TTC549 (cell line): ENCODE measurements around the gene AFAP1L1.

Experiments
- FAIRE-seq: peaks from 2 replicates; lab custom pipeline; 2012; peaks lifted over from hg19 to GRCh38; lab: Jason Lieb, UNC

AFAP1L1 gene

GRCh38 chr5:149271716-149272563 is at the start of gene AFAP1L1:
AFAP1L1 (plus strand) TSS chr5:149271859; CDS start chr5:149271969, 110 bp downstream.
- FAIRE-seq = no peak

- FAIRE-seq = no peak
Measured at GRCh38 chr5:149223081-149223848, 48.4 kb upstream of the AFAP1L1 start.

- FAIRE-seq = no peak
Measured at GRCh38 chr5:149224282-149224681, 47.4 kb upstream of the AFAP1L1 start.

- no peak for FAIRE-seq
Measured at GRCh38 chr5:149227168-149227826, 44.4 kb upstream of the AFAP1L1 start.

- FAIRE-seq = no peak
Measured at GRCh38 chr5:149228618-149229297, 42.9 kb upstream of the AFAP1L1 start.

GRCh38 chr5:149229298-149229937 is 42.2 kb upstream of the AFAP1L1 start:
- no peak for FAIRE-seq

- no peak for FAIRE-seq
Measured at GRCh38 chr5:149235841-149236240, 35.8 kb upstream of the AFAP1L1 start.

GRCh38 chr5:149237662-149238061 is 34.0 kb upstream of the AFAP1L1 start:
- no peak for FAIRE-seq

GRCh38 chr5:149238540-149238939 is 33.1 kb upstream of the AFAP1L1 start:
- no peak for FAIRE-seq

GRCh38 chr5:149239917-149240316 is 31.7 kb upstream of the AFAP1L1 start:
- no peak for FAIRE-seq

GRCh38 chr5:149240354-149240998 is 31.2 kb upstream of the AFAP1L1 start:
- FAIRE-seq = no peak

GRCh38 chr5:149242339-149242738 is 29.3 kb upstream of the AFAP1L1 start:
- no peak for FAIRE-seq

GRCh38 chr5:149246906-149247305 is 24.8 kb upstream of the AFAP1L1 start:
- no peak for FAIRE-seq

GRCh38 chr5:149247726-149248125 is 23.9 kb upstream of the AFAP1L1 start:
- no peak for FAIRE-seq

GRCh38 chr5:149251546-149251945 is 20.1 kb upstream of the AFAP1L1 start:
- FAIRE-seq = no peak

- FAIRE-seq = no peak
Measured at GRCh38 chr5:149254506-149254905, 17.2 kb upstream of the AFAP1L1 start.

GRCh38 chr5:149256451-149256850 is 15.2 kb upstream of the AFAP1L1 start:
- no peak for FAIRE-seq

GRCh38 chr5:149257131-149257530 is 14.5 kb upstream of the AFAP1L1 start:
- FAIRE-seq = no peak

GRCh38 chr5:149257889-149258705 is 13.6 kb upstream of the AFAP1L1 start:
- FAIRE-seq = no peak

GRCh38 chr5:149260761-149261160 is 10.9 kb upstream of the AFAP1L1 start:
- FAIRE-seq = no peak
